Measurements from ENCODE around the gene DLG5.

DLG5 gene

GRCh38 chr10:77926566-77927401 is at the start of gene DLG5:
Gene DLG5, minus strand, starts transcription at chr10:77926755. Its CDS starts 235 bp downstream, at chr10:77926520.
- DNase-seq, result peak; percentile 68

DNA sequence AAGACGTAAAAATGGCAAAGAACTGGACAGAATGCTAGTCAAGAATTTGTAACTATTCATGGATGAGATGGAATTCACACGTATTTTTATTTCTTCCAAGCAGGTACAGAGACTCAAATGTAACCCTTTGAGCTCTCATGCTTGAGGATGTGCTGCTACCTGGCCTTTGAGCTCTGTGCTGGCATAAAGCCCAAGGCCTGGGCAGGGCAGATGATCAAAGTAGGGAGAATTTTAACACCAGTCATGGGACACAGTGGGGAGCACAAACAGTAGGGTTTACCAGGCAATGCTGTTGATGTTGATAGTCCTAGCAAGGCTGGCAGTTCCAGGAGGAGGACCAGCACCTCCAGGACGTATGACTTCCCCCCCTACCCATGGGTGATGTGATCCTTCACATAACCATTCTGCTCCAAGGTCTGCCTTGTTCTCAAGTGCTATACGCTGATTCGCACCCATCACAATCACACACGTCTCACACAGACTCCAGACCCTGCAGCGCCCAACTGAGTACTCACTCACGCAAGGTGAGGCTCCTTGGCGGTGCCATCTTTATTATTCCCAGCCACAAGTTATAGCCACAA is 48.6 kb upstream of the DLG5 start:
- no peak for DNase-seq

GRCh38 chr10:77974396-77975074 is 48.0 kb upstream of the DLG5 start:
- peak; percentile 36 for DNase-seq

GRCh38 chr10:77973276-77973675 is 46.7 kb upstream of the DLG5 start:
- DNase-seq, result no peak

DNA sequence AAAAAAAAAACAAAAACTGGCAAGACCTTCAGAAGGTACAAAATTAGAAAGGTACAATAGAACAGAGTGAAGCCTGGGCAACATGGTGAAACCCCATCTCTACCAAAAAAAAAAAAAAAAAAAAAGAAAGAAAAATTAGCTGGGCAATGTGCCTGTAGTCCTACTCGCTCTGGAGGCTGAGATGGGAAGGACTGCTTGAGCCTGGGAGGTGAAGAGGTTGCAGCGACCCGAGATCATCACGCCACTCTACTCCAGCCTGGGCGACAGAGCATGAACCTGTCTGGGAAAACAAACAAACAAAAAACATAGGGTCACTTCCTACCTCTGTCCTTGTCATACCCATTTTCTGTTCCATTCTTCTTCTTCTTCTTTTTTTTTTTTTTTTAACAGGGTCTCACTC is 45.6 kb upstream of the DLG5 start:
- no peak for DNase-seq

DNA sequence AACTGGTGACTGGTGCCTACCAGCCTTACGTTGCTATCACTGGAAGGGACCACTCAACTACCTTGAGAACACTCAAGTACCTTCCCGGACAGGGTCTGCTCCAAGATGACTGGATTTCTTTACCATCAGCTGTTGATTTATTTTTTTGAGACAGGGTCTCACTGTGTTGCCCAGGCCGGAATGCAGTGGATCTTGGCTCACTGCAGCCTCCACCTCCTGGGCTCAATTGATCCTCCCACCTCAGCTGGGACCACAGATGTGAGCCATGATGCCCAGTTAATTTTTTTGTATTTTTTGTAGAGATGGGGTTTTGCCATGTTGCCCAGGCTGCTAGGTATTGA is 45.2 kb upstream of the DLG5 start:
- DNase-seq, result no peak

- DNase-seq, result peak; percentile 3
These were observed 44.6 kb upstream of the DLG5 start for GRCh38 chr10:77970869-77971803.

GRCh38 chr10:77969114-77969513 is 42.6 kb upstream of the DLG5 start:
- DNase-seq, result no peak

- peak; percentile 22 for DNase-seq
These were observed 41.1 kb upstream of the DLG5 start for GRCh38 chr10:77967611-77968022.

- DNase-seq, result no peak
These were observed 38.7 kb upstream of the DLG5 start for GRCh38 chr10:77965294-77965693.

GRCh38 chr10:77964811-77965210 is 38.3 kb upstream of the DLG5 start:
- no peak for DNase-seq

- no peak for DNase-seq
These were observed 37.3 kb upstream of the DLG5 start for GRCh38 chr10:77963901-77964300.

- no peak for DNase-seq
These were observed 36.0 kb upstream of the DLG5 start for GRCh38 chr10:77962350-77963146.

GRCh38 chr10:77961668-77962067 is 35.1 kb upstream of the DLG5 start:
- DNase-seq, result no peak

GRCh38 chr10:77960829-77961329 is 34.3 kb upstream of the DLG5 start:
- DNase-seq, result no peak

GRCh38 chr10:77959887-77960455 is 33.4 kb upstream of the DLG5 start:
- no peak for DNase-seq

- DNase-seq, result no peak
These were observed 32.8 kb upstream of the DLG5 start for GRCh38 chr10:77959384-77959783.

DNA sequence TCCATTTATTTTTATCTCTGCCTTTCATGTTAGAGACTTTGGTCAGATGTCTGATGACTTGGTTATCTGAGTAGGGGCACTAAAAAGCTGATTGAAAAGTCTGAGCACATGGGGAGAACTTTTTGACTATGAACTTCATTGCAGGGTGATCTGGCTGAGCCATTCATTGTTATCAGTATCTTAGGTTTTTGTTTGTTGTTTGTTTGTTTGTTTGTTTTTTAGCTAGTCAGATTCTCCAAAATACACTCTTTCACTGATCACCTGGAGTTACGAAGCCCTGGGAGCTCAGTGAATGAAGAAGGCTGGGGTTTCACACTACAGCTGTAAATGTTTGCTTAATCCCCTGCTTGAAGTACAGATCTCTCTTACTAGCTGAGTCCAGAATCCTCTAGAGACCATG is 28.6 kb upstream of the DLG5 start:
- DNase-seq, result no peak

GRCh38 chr10:77949167-77949566 is 22.6 kb upstream of the DLG5 start:
- DNase-seq, result peak; percentile 10

DNA sequence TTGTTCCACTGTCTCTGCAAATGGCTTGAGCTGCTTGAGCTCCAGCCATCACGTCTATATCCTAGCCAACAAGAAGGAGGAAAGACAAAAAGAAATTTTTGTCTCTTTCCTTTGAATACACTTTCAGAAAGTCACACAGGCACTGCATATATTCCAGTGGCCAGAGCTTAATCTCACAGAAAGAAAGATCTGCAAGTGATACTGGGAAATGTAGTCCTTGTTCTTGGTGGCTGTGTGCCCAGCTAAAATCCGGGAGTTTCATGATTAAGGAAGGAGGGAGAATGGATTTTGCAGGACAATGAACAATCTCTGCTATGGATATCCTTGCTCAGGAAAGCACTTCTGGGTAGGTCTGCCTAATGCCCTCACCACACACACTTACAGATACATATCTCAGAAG is 19.5 kb upstream of the DLG5 start:
- peak; percentile 14 for DNase-seq

DNA sequence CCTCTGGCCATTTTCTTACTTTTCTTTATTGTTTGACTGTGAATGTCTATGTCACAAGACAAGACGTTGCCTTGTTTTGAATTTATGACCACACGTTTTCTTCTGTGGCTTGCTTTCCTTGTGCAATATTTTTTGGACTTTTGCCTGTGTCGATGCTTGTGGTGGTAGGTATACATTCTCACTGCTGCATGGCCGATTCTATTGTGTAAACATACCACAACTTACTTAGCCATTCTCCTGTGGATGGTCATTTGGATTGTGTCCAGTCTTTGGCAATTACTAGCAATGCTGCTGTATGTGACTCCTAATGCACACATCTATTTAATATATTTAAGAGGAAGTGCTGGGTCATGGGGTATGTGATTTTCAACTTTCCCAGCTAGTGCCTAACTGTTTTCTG is 18.0 kb upstream of the DLG5 start:
- peak; percentile 8 for DNase-seq

All from NCI-H69 (cell line).